HCT116 (cell line): ENCODE data around the gene OR10J1.

Experiments
- CEBPB ChIP-seq: IDR thresholded peaks from 2 replicates; pipeline ENCODE4 v1.6.1; 2012; ENCODE audit warnings: low read depth
- CTCF ChIP-seq, 3 experiments: fragments of 200-600 bp in 1 of 3; sonication (generic) in 1 of 3; IDR thresholded peaks in 2 of 3; conservative IDR thresholded peaks in 1 of 3; 2 replicates each; pipeline ENCODE4 v1.5.1; 2012 to 2017; ENCODE audit warnings: low read depth in 2 of 3, low read length in 2 of 3, antibody characterized with exemption in 1 of 3, borderline replicate concordance in 1 of 3, control low read depth in 1 of 3, mild to moderate bottlenecking in 1 of 3, mixed read lengths in 1 of 3, mixed run types in 1 of 3, moderate library complexity in 1 of 3; ENCODE audit not compliant: insufficient read depth in 1 of 3
- EGR1 ChIP-seq: IDR thresholded peaks from 2 replicates; pipeline ENCODE4 v1.6.1; 2012; ENCODE audit warnings: low read depth
- EZH2 ChIP-seq: fragments of 200-600 bp; sonication (generic); IDR thresholded peaks from 2 replicates; pipeline ENCODE4 v1.6.1; 2017; ENCODE audit warnings: antibody characterized with exemption, mixed run types
- FOSL1 ChIP-seq: IDR thresholded peaks from 2 replicates; pipeline ENCODE4 v1.6.1; 2012; ENCODE audit warnings: low read depth
- JUND ChIP-seq: IDR thresholded peaks from 2 replicates; pipeline ENCODE4 v1.6.1; 2012
- MAX ChIP-seq: IDR thresholded peaks from 2 replicates; pipeline ENCODE4 v1.6.1; 2012
- POLR2A ChIP-seq: IDR thresholded peaks from 2 replicates; pipeline ENCODE4 v1.7.0; 2011; ENCODE audit warnings: borderline replicate concordance; ENCODE audit not compliant: insufficient read depth, insufficient read length; ENCODE audit errors: extremely low read depth
- POLR2AphosphoS5 ChIP-seq: IDR thresholded peaks from 2 replicates; pipeline ENCODE4 v1.6.1; 2011; ENCODE audit warnings: mild to moderate bottlenecking, low read depth, low read length, moderate library complexity
- RAD21 ChIP-seq: IDR thresholded peaks from 2 replicates; pipeline ENCODE4 v1.6.1; 2012; ENCODE audit warnings: low read depth, mild to moderate bottlenecking
- SIN3A ChIP-seq: IDR thresholded peaks from 2 replicates; pipeline ENCODE4 v1.6.1; 2012; ENCODE audit warnings: low read depth

GRCh38 chr1:159406821-159407220, 32.7 kb upstream of the OR10J1 start:
- TF ChIP-seq CTCF (IDR thresholded peaks at IDR 0.05 in 2 of 3, conservative IDR thresholded peaks at IDR 0.05 in 1 of 3; ENCODE audit: borderline replicate concordance in 1 of 3, insufficient read depth in 1 of 3, low read depth in 2 of 3, low read length in 2 of 3) (no peak), SIN3A (no peak), EZH2 (no peak), RAD21 (no peak), CEBPB (no peak), FOSL1 (no peak), POLR2AphosphoS5 (no peak), MAX (no peak), JUND (no peak), POLR2A (no peak), EGR1 (no peak)
